Muscle of arm (tissue), 12 donors: ENCODE results near the gene TSGA10. TPM values are rescaled to one million over a fixed set of nuclear protein-coding genes. Genes with fewer than 3 reads are reported as not detected.

ENCODE experiments used
- DNase-seq: peaks from one replicate; pipeline ENCODE4 v3.0.0-alpha.2; 2013
- polyA plus RNA-seq, 12 donors: library from polyadenylated mRNA; unstranded; fragments of 120-200 nt; gene quantifications; one replicate each; pipeline ENCODE4 v1.2.1, GENCODE V29; 2013; ENCODE audit not compliant: insufficient read length in 12 of 12

TSGA10 gene
- polyA plus RNA-seq, 12 donors = 1.3 to 6.6 (median 2.9) TPM; not detected in 2

DNA sequence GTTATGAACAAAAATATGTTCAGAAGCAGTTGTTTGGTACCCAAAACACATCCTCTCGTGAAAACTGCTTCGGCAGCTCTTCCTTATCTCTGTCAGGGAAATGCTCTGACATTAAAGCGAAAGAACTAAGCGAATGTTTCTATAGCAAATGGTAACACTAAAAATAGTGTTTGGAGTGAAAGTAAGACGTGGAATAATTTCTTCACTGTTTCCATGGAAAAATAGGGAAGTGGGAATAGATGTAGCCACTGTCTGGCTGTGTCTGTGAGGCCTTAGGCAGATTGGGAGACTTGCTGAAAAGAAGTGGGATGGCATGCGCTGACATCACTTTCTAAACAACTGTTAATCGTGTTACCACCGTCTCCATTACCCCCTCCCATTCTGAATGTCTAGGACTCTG lies 207.2 kb downstream of the TSGA10 start:
- no peak for DNase-seq

Other genes starting within 250 kb of the TSGA10 start
- 1 to 10 TPM in 10 of 12 donors, under 1 TPM in 1, not detected in 1; 0.92 to 9.8 (median 1.8) TPM for gene CRACDL, start 218.7 kb downstream of the TSGA10 start, polyA plus RNA-seq
- gene C2orf15, start 13.2 kb downstream of the TSGA10 start, polyA plus RNA-seq = 1 to 10 TPM in 2 of 12 donors, under 1 TPM in 7, not detected in 3; 0.27 to 1.8 (median 0.48) TPM
- 10 to 100 TPM in 4 of 12 donors, 1 to 10 TPM in 7, not detected in 1; 7.1 to 33.3 (median 9.3) TPM for gene LIPT1, start within 50 bp of the TSGA10 start, polyA plus RNA-seq
- 10 to 100 TPM in 11 of 12 donors, not detected in 1; 17.1 to 46.5 (median 24.7) TPM for gene MITD1, start 26.1 kb upstream of the TSGA10 start, polyA plus RNA-seq
- 10 to 100 TPM in 11 of 12 donors, not detected in 1; 36.0 to 51.4 (median 44.5) TPM for gene MRPL30, start 26.2 kb upstream of the TSGA10 start, polyA plus RNA-seq
- gene LYG2, start 100.7 kb upstream of the TSGA10 start, polyA plus RNA-seq = under 1 TPM in 5 of 12 donors, not detected in 7; 0.53 to 0.62 (median 0.59) TPM
- 1 to 10 TPM in 10 of 12 donors, not detected in 2; 1.4 to 4.5 (median 2.5) TPM for gene LYG1, start 146.3 kb upstream of the TSGA10 start, polyA plus RNA-seq
- 10 to 100 TPM in 11 of 12 donors, not detected in 1; 20.5 to 34.7 (median 25.9) TPM for gene TXNDC9, start 181.4 kb upstream of the TSGA10 start, polyA plus RNA-seq
- 100 to 1,000 TPM in 1 of 12 donors, 10 to 100 TPM in 11; 51.4 to 149 (median 59.1) TPM for gene EIF5B, start 182.4 kb upstream of the TSGA10 start, polyA plus RNA-seq